ENCODE data around the gene SLC31A2. TPM values are rescaled to one million over a fixed set of nuclear protein-coding genes. Genes with fewer than 3 reads are reported as not detected.

SLC31A2 gene
- total RNA-seq, 2 experiments from 2014 or later: 4.8 to 5.4 TPM

DNA sequence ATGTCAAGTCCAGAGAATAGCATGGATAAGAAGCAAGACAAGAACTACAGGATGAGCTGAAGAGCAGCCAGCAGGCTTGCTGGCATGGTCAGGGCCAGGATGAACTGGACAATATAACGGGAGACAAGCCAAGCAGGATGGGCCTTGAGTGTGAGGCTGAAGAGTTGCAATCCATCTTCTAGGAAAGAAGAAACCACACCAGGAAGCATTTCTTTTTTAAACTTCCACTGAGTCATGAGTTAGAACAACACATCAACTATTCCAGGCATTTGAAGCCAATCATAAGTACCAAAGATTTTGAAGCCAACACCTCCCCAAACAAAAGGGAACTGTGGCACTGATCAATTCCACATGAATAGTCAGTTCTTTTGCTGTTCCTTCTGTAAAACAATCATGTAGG, 27.3 kb downstream of the SLC31A2 start:
- H3K27ac Mint-ChIP-seq: no peak overlapping the region
- Histone ChIP-seq H3K27me3 (ENCODE audit: control insufficient read depth in 1 of 2, insufficient read depth in 2 of 2, low read length in 2 of 2) (no peaks in the 10 kb centered on the region), H3K27ac (ENCODE audit: low read depth in 1 of 2, low read length in 2 of 2) (no peak overlapping the region), H3K9me3 (ENCODE audit: control insufficient read depth in 1 of 2, insufficient read depth in 1 of 2, low read length in 2 of 2) (no peaks in the 10 kb centered on the region), H3K36me3 (ENCODE audit: insufficient read depth, low read length) (peaks cover 84% of the 10 kb centered on the region), H3K4me1 (ENCODE audit: insufficient read depth, low read length) (no peaks in the 10 kb centered on the region), H3K4me3 (ENCODE audit: low read length) (no peak overlapping the region)
- no peaks in the 10 kb centered on the region for H3K27me3 Mint-ChIP-seq
- no peaks in the 10 kb centered on the region for H3K9me3 Mint-ChIP-seq
- H3K4me3 Mint-ChIP-seq: no peak overlapping the region
- ATAC-seq (ENCODE audit: poor library complexity) (no peak), DNase-seq (no peak)
- POLR2A ChIA-PET: no interaction called here
- CTCF ChIA-PET: no interaction called here
- intact Hi-C loops (cut with DNase I, micrococcal nuclease): no loop called here
- TF ChIP-seq, protein P1, sequence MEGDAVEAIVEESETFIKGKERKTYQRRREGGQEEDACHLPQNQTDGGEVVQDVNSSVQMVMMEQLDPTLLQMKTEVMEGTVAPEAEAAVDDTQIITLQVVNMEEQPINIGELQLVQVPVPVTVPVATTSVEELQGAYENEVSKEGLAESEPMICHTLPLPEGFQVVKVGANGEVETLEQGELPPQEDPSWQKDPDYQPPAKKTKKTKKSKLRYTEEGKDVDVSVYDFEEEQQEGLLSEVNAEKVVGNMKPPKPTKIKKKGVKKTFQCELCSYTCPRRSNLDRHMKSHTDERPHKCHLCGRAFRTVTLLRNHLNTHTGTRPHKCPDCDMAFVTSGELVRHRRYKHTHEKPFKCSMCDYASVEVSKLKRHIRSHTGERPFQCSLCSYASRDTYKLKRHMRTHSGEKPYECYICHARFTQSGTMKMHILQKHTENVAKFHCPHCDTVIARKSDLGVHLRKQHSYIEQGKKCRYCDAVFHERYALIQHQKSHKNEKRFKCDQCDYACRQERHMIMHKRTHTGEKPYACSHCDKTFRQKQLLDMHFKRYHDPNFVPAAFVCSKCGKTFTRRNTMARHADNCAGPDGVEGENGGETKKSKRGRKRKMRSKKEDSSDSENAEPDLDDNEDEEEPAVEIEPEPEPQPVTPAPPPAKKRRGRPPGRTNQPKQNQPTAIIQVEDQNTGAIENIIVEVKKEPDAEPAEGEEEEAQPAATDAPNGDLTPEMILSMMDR (IDR thresholded peaks at IDR 0.05): no peak
- no peaks in the 10 kb centered on the region for H3K4me1 Mint-ChIP-seq (ENCODE audit: low read depth)
- peaks cover 95% of the 10 kb centered on the region for H3K36me3 Mint-ChIP-seq (ENCODE audit: low read depth)

DNA sequence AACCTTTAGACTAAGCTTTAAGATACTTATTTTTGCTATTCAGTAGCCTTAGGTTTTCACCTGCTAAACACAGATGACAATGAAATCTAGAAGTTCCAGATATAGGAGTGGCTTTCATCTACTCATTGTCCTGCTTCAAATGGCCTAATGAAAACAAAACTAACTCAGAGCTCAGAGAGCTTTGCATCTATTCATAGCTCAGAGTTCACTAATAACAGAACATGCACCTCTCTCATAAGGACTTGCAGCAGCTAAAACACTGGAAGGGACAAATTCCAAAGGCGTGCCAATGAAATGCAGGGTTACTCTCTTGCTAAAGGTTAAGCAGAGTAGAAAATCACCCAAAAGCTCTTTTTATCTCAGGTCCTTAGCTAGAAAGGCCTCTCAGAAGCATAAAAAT, 29.0 kb downstream of the SLC31A2 start:
- Histone ChIP-seq H3K27me3 (ENCODE audit: control insufficient read depth in 1 of 2, insufficient read depth in 2 of 2, low read length in 2 of 2) (no peaks in the 10 kb centered on the region), H3K9me3 (ENCODE audit: control insufficient read depth in 1 of 2, insufficient read depth in 1 of 2, low read length in 2 of 2) (no peaks in the 10 kb centered on the region), H3K27ac (ENCODE audit: low read depth in 1 of 2, low read length in 2 of 2) (no peak overlapping the region), H3K36me3 (ENCODE audit: insufficient read depth, low read length) (peaks cover 86% of the 10 kb centered on the region), H3K4me1 (ENCODE audit: insufficient read depth, low read length) (no peaks in the 10 kb centered on the region), H3K4me3 (ENCODE audit: low read length) (no peak overlapping the region)
- no peak for DNase-seq
- Mint-ChIP-seq H3K27ac (no peak overlapping the region), H3K36me3 (ENCODE audit: low read depth) (peaks cover 97% of the 10 kb centered on the region), H3K9me3 (no peaks in the 10 kb centered on the region), H3K4me1 (ENCODE audit: low read depth) (no peaks in the 10 kb centered on the region), H3K4me3 (no peak overlapping the region), H3K27me3 (no peaks in the 10 kb centered on the region)
- ChIA-PET POLR2A (interaction anchor here (1.0 kb wide), 1 partner anchor 29 kb away, joined by 3 read pairs; the partner anchor contains the start of gene SLC31A2), CTCF (interaction anchor here (1.8 kb wide), 1 partner anchor 15 kb away, joined by 5 read pairs; no protein-coding TSS in a partner anchor)
- ATAC-seq (ENCODE audit: poor library complexity): no peak
- TF ChIP-seq, protein P1 (IDR thresholded peaks at IDR 0.05): no peak
- intact Hi-C loops (cut with DNase I, micrococcal nuclease): no loop called here

DNA sequence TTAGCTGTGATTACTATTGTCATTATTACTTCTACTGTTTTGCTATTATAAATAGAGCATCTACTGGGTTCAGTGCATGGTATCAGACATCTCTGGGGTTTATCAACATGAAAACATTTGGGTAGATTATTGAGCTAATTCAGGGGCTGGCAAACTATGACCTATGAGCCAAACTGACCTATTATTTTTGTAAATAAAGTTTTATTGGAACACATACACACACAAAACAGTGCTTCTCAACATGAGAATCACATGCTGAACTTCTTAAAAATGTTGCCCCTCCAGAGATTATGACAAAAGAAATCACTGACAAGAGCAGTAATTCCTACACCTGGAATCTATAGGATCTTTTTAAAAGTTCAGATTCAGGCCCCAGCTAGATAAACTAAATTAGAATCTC, 30.4 kb downstream of the SLC31A2 start:
- peaks cover 92% of the 10 kb centered on the region for H3K36me3 ChIP-seq (ENCODE audit: insufficient read depth, low read length)
- Mint-ChIP-seq H3K27ac (peak overlapping the region; percentile 38), H3K9me3 (no peaks in the 10 kb centered on the region), H3K27me3 (no peaks in the 10 kb centered on the region), H3K4me1 (ENCODE audit: low read depth) (no peaks in the 10 kb centered on the region), H3K36me3 (ENCODE audit: low read depth) (peaks cover 97% of the 10 kb centered on the region), H3K4me3 (no peak overlapping the region)
- TF ChIP-seq, protein P1 (IDR thresholded peaks at IDR 0.05): no peak
- H3K9me3 ChIP-seq (ENCODE audit: control insufficient read depth in 1 of 2, insufficient read depth in 1 of 2, low read length in 2 of 2): no peaks in the 10 kb centered on the region
- no peaks in the 10 kb centered on the region for H3K27me3 ChIP-seq (ENCODE audit: control insufficient read depth in 1 of 2, insufficient read depth in 2 of 2, low read length in 2 of 2)
- ATAC-seq (ENCODE audit: poor library complexity) (no peak), DNase-seq (no peak)
- ChIA-PET POLR2A (no interaction called here), CTCF (interaction anchor here (1.4 to 1.8 kb wide), 2 partner anchors 14 to 30 kb away, joined by 3 to 5 read pairs; partner anchors contain the start of gene SLC31A2)
- no peak overlapping the region for H3K4me3 ChIP-seq (ENCODE audit: low read length)
- H3K27ac ChIP-seq (ENCODE audit: low read depth in 1 of 2, low read length in 2 of 2): no peak overlapping the region
- intact Hi-C loops (cut with DNase I, micrococcal nuclease): no loop called here
- no peaks in the 10 kb centered on the region for H3K4me1 ChIP-seq (ENCODE audit: insufficient read depth, low read length)

Measured in CD4-positive, alpha-beta T cell (primary cell).